Osteoblast (primary cell): ENCODE results near the gene PARD6B. TPM values are rescaled to one million over a fixed set of nuclear protein-coding genes. Genes with fewer than 3 reads are reported as not detected.
A peak's percentile ranks its signal among the peaks of the same experiment; 100 is the strongest.

Experiments used
- DNase-seq: peaks from one replicate; pipeline ENCODE4 v3.0.0; 2011; ENCODE audit warnings: low spot score, mixed read lengths; ENCODE audit not compliant: insufficient read length; ENCODE audit errors: missing footprints
- H2AFZ ChIP-seq: 2 replicates; pipeline ENCODE4 v1.6.0; 2011; ENCODE audit warnings: mild to moderate bottlenecking, low read length
- H3K27ac ChIP-seq: 2 replicates; pipeline ENCODE4 v1.5.1; 2011; ENCODE audit warnings: mild to moderate bottlenecking, low read depth, low read length, moderate library complexity
- H3K27me3 ChIP-seq: 2 replicates; pipeline ENCODE4 v1.6.0; 2012; ENCODE audit warnings: mild to moderate bottlenecking, control low read depth, inconsistent platforms, low read length, moderate library complexity; ENCODE audit not compliant: insufficient read depth
- H3K36me3 ChIP-seq: 2 replicates; pipeline ENCODE4 v1.5.1; 2011; ENCODE audit warnings: mild to moderate bottlenecking, low read length, control low read depth, moderate library complexity; ENCODE audit not compliant: insufficient read depth
- H3K4me1 ChIP-seq: 2 replicates; pipeline ENCODE4 v1.5.1; 2011; ENCODE audit warnings: mild to moderate bottlenecking, low read length, control low read depth, moderate library complexity; ENCODE audit not compliant: insufficient read depth
- H3K4me2 ChIP-seq: 2 replicates; pipeline ENCODE4 v1.6.0; 2011; ENCODE audit warnings: mild to moderate bottlenecking, low read length; ENCODE audit not compliant: insufficient read depth
- H3K4me3 ChIP-seq: fragments of 200-600 bp; sonication (generic); 3 replicates; pipeline ENCODE4 v1.5.1; 2012; ENCODE audit warnings: mild to moderate bottlenecking, low read length, inconsistent platforms; ENCODE audit not compliant: insufficient read depth
- H3K79me2 ChIP-seq: 2 replicates; pipeline ENCODE4 v1.6.0; 2012; ENCODE audit warnings: mild to moderate bottlenecking, low read length, control low read depth, inconsistent platforms; ENCODE audit not compliant: insufficient read depth
- H3K9me3 ChIP-seq: 2 replicates; pipeline ENCODE4 v1.5.1; 2011; ENCODE audit warnings: low read depth, low read length, control low read depth
- H4K20me1 ChIP-seq: 2 replicates; pipeline ENCODE4 v1.6.0; 2012; ENCODE audit warnings: mild to moderate bottlenecking, low read length, control low read depth; ENCODE audit not compliant: insufficient read depth
- CTCF ChIP-seq: IDR thresholded peaks from 2 replicates; pipeline ENCODE4 v1.5.1; 2011; ENCODE audit warnings: mild to moderate bottlenecking, low read depth, low read length, moderate library complexity; ENCODE audit errors: extremely low read depth
- total RNA-seq: library from RNA; depleted of rRNA; stranded (reverse); fragments of >200 nt; gene quantifications from 2 replicates; pipeline ENCODE4 v1.2.3, GENCODE V29; 2012

The PARD6B gene
- total RNA-seq, 1 donor, result 0.72 TPM

GRCh38 chr20:50719328-50719727, 12.1 kb upstream of the PARD6B start:
- no peak overlapping the region for H3K27ac ChIP-seq
- DNase-seq, result no peak
- no peaks in the 10 kb centered on the region for H4K20me1 ChIP-seq
- no peaks in the 10 kb centered on the region for H3K27me3 ChIP-seq
- H3K79me2 ChIP-seq, result no peaks in the 10 kb centered on the region
- H3K36me3 ChIP-seq, result no peaks in the 10 kb centered on the region
- H2AFZ ChIP-seq, result no peak overlapping the region
- no peaks in the 10 kb centered on the region for H3K9me3 ChIP-seq
- H3K4me3 ChIP-seq, result no peak overlapping the region
- peaks cover 18% of the 10 kb centered on the region for H3K4me1 ChIP-seq
- no peak overlapping the region for H3K4me2 ChIP-seq
- TF ChIP-seq CTCF, result no peak

- DNase-seq, result no peak
- no peak for TF ChIP-seq CTCF
These were observed 11.4 kb upstream of the PARD6B start for GRCh38 chr20:50720026-50720425.

GRCh38 chr20:50720582-50720981, 10.8 kb upstream of the PARD6B start:
- TF ChIP-seq CTCF, result no peak
- Histone ChIP-seq H3K4me2 (no peak overlapping the region), H3K79me2 (no peaks in the 10 kb centered on the region), H3K4me1 (peaks cover 30% of the 10 kb centered on the region), H3K36me3 (no peaks in the 10 kb centered on the region), H2AFZ (no peak overlapping the region), H3K27ac (no peak overlapping the region), H4K20me1 (no peaks in the 10 kb centered on the region), H3K27me3 (no peaks in the 10 kb centered on the region), H3K9me3 (no peaks in the 10 kb centered on the region), H3K4me3 (no peak overlapping the region)
- DNase-seq, result no peak

More at GRCh38 chr20:50720026-50720425, 11.4 kb upstream of the PARD6B start:
- no peaks in the 10 kb centered on the region for H4K20me1 ChIP-seq
- H3K27ac ChIP-seq, result no peak overlapping the region
- H3K4me1 ChIP-seq, result peaks cover 25% of the 10 kb centered on the region
- H3K79me2 ChIP-seq, result no peaks in the 10 kb centered on the region
- H3K9me3 ChIP-seq, result no peaks in the 10 kb centered on the region
- no peak overlapping the region for H2AFZ ChIP-seq
- H3K36me3 ChIP-seq, result no peaks in the 10 kb centered on the region
- H3K4me3 ChIP-seq, result no peak overlapping the region
- no peak overlapping the region for H3K4me2 ChIP-seq
- H3K27me3 ChIP-seq, result no peaks in the 10 kb centered on the region

GRCh38 chr20:50721881-50722281, 9.5 kb upstream of the PARD6B start:
- TF ChIP-seq CTCF, result no peak
- peaks cover 40% of the 10 kb centered on the region for H3K4me1 ChIP-seq
- H2AFZ ChIP-seq, result peak overlapping the region; percentile 87
- no peaks in the 10 kb centered on the region for H3K79me2 ChIP-seq
- H3K27me3 ChIP-seq, result no peaks in the 10 kb centered on the region
- no peak overlapping the region for H3K4me3 ChIP-seq
- no peak for DNase-seq
- no peaks in the 10 kb centered on the region for H3K9me3 ChIP-seq
- H3K27ac ChIP-seq, result no peak overlapping the region
- H3K36me3 ChIP-seq, result no peaks in the 10 kb centered on the region
- H3K4me2 ChIP-seq, result no peak overlapping the region
- H4K20me1 ChIP-seq, result no peaks in the 10 kb centered on the region
